ENCODE data around the gene PPIA.
"Not testable (repeated sequence)": the region's sequence is repeated elsewhere in the genome, so short reads cannot be mapped to it uniquely, and the experiment has no call there.

The PPIA gene

GRCh38 chr7:44768628-44769371 lies 27.7 kb upstream of the PPIA start:
- DNase-seq (ENCODE audit: low read depth): no peak
- H3K4me3 ChIP-seq (ENCODE audit: low read depth, low read length): no peak overlapping the region
- TF ChIP-seq CTCF (IDR thresholded peaks at IDR 0.05; ENCODE audit: low read depth, low read length, missing control alignments): no peak

- TF ChIP-seq CTCF (IDR thresholded peaks at IDR 0.05; ENCODE audit: low read depth, low read length, missing control alignments): no peak
- no peak overlapping the region for H3K4me3 ChIP-seq (ENCODE audit: low read depth, low read length)
- no peak for DNase-seq (ENCODE audit: low read depth)
These were observed 27.1 kb upstream of the PPIA start for GRCh38 chr7:44769376-44769775.

GRCh38 chr7:44769776-44770294 lies 26.6 kb upstream of the PPIA start:
- DNase-seq (ENCODE audit: low read depth): peak; percentile 55
- no peak overlapping the region for H3K4me3 ChIP-seq (ENCODE audit: low read depth, low read length)
- no peak for TF ChIP-seq CTCF (IDR thresholded peaks at IDR 0.05; ENCODE audit: low read depth, low read length, missing control alignments)

- TF ChIP-seq CTCF (IDR thresholded peaks at IDR 0.05; ENCODE audit: low read depth, low read length, missing control alignments): no peak
- H3K4me3 ChIP-seq (ENCODE audit: low read depth, low read length): no peak overlapping the region
- no peak for DNase-seq (ENCODE audit: low read depth)
These were observed 25.1 kb upstream of the PPIA start for GRCh38 chr7:44771358-44771757.

GRCh38 chr7:44772440-44772839 lies 24.0 kb upstream of the PPIA start:
- TF ChIP-seq CTCF (IDR thresholded peaks at IDR 0.05; ENCODE audit: low read depth, low read length, missing control alignments): no peak
- no peak for DNase-seq (ENCODE audit: low read depth)
- no peak overlapping the region for H3K4me3 ChIP-seq (ENCODE audit: low read depth, low read length)

GRCh38 chr7:44772867-44773266 lies 23.6 kb upstream of the PPIA start:
- no peak for DNase-seq (ENCODE audit: low read depth)
- no peak overlapping the region for H3K4me3 ChIP-seq (ENCODE audit: low read depth, low read length)
- TF ChIP-seq CTCF (IDR thresholded peaks at IDR 0.05; ENCODE audit: low read depth, low read length, missing control alignments): peak; percentile 16

GRCh38 chr7:44774486-44774885 lies 22.0 kb upstream of the PPIA start:
- H3K4me3 ChIP-seq (ENCODE audit: low read depth, low read length); DNase-seq (ENCODE audit: low read depth): not testable (repeated sequence)
